ENCODE measurements around the gene TPH2.

Gene TPH2

DNA sequence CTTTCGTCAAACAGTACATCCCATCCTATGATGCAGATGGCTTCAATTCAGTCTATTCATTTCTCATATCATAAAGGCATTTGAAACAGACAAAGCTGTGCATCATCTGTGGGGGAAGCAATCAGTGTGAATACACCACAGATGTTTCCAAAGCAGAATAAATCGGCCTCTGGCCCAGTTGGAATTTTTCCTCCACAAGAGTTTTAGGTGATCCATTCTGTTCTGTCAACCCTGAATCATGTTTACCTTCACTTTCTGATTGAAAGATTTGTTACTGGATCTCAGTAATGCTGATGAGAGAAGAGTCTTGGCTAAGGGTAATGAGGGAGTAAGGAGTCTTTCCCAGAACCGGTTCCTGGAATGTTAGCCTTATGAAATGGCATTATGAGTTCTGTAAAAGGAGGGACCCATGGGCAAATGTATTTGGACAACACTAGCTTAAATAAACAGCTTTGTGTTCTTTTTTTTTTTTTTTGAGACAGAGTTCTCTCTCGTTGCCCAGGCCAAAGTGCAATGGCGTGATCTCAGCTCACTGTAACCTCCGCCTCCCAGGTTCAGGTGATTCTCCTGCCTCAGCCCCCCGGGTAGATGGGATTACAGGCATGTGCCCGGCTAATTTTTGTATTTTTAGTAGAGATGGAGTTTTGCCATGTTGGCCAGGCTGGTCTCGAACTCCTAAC, 62.5 kb downstream of the TPH2 start:
- Histone ChIP-seq H3K4me3 (ENCODE audit: extremely low read depth, insufficient read depth, low read length, poor library complexity, severe bottlenecking) (no peak overlapping the region), H3K27ac (ENCODE audit: low read depth, low read length, severe bottlenecking) (no peak overlapping the region), H3K4me1 (ENCODE audit: control insufficient read depth, insufficient read depth, low read length, poor library complexity, severe bottlenecking) (no peaks in the 10 kb centered on the region), H3K36me3 (ENCODE audit: control insufficient read depth, insufficient read depth, low read length) (no peaks in the 10 kb centered on the region), H3K9me3 (ENCODE audit: control insufficient read depth, low read length) (no peaks in the 10 kb centered on the region)
- 77 to 85% methylated on average over 5 of the region's 9 CpGs for WGBS, 2 experiments (ENCODE audit: insufficient coverage in 2 of 2)

- WGBS, 2 experiments (ENCODE audit: insufficient coverage in 2 of 2), result 100% methylated on average over 1 of the region's 2 CpGs
- Histone ChIP-seq H3K27ac (ENCODE audit: low read depth, low read length, severe bottlenecking) (no peak overlapping the region), H3K36me3 (ENCODE audit: control insufficient read depth, insufficient read depth, low read length) (no peaks in the 10 kb centered on the region), H3K4me1 (ENCODE audit: control insufficient read depth, insufficient read depth, low read length, poor library complexity, severe bottlenecking) (no peaks in the 10 kb centered on the region), H3K4me3 (ENCODE audit: extremely low read depth, insufficient read depth, low read length, poor library complexity, severe bottlenecking) (no peak overlapping the region), H3K9me3 (ENCODE audit: control insufficient read depth, low read length) (no peaks in the 10 kb centered on the region)
Measured at GRCh38 chr12:72006766-72007165, 68.1 kb downstream of the TPH2 start.

GRCh38 chr12:72010356-72010755, 71.7 kb downstream of the TPH2 start:
- Histone ChIP-seq H3K4me1 (ENCODE audit: control insufficient read depth, insufficient read depth, low read length, poor library complexity, severe bottlenecking) (no peaks in the 10 kb centered on the region), H3K4me3 (ENCODE audit: extremely low read depth, insufficient read depth, low read length, poor library complexity, severe bottlenecking) (no peak overlapping the region), H3K27ac (ENCODE audit: low read depth, low read length, severe bottlenecking) (no peak overlapping the region), H3K36me3 (ENCODE audit: control insufficient read depth, insufficient read depth, low read length) (no peaks in the 10 kb centered on the region), H3K9me3 (ENCODE audit: control insufficient read depth, low read length) (no peaks in the 10 kb centered on the region)
- no CpG with 5 or more reads among the region's 4 CpGs for WGBS, 2 experiments (ENCODE audit: insufficient coverage in 2 of 2)

DNA sequence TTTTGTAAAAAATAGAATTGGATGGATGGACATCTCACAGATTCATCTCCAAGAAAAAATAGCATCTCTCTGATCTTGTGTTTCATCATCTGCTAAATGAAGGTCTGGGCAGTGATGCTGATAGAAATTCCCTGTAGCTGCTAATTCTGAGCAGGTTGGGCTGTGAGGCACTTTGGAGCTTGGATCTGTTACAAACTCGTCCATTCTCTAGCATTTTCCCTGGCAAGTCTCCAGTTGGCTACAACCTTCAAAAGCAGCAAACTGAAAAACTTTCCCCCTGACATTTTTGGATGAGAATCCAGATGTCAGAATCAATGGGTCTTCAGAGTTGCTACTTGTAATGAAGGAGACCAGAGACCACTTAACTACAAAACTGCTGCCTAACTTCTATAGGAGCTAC, 72.7 kb downstream of the TPH2 start:
- H3K27ac ChIP-seq (ENCODE audit: low read depth, low read length, severe bottlenecking), result no peak overlapping the region

GRCh38 chr12:72012874-72013273, 74.2 kb downstream of the TPH2 start:
- H3K27ac ChIP-seq (ENCODE audit: low read depth, low read length, severe bottlenecking), result no peak overlapping the region
- 73 to 75% methylated on average over 4 of the region's 4 CpGs for WGBS, 2 experiments (ENCODE audit: insufficient coverage in 2 of 2)
- no peaks in the 10 kb centered on the region for H3K4me1 ChIP-seq (ENCODE audit: control insufficient read depth, insufficient read depth, low read length, poor library complexity, severe bottlenecking)
- H3K9me3 ChIP-seq (ENCODE audit: control insufficient read depth, low read length), result no peaks in the 10 kb centered on the region
- no peaks in the 10 kb centered on the region for H3K36me3 ChIP-seq (ENCODE audit: control insufficient read depth, insufficient read depth, low read length)
- H3K4me3 ChIP-seq (ENCODE audit: extremely low read depth, insufficient read depth, low read length, poor library complexity, severe bottlenecking), result no peak overlapping the region

More for the DNA sequence above, 72.7 kb downstream of the TPH2 start:
- H3K36me3 ChIP-seq (ENCODE audit: control insufficient read depth, insufficient read depth, low read length), result no peaks in the 10 kb centered on the region
- H3K9me3 ChIP-seq (ENCODE audit: control insufficient read depth, low read length), result no peaks in the 10 kb centered on the region
- no peaks in the 10 kb centered on the region for H3K4me1 ChIP-seq (ENCODE audit: control insufficient read depth, insufficient read depth, low read length, poor library complexity, severe bottlenecking)
- 90% methylated on average over 1 of the region's 1 CpG; no CpG with 5 or more reads in 1 of the 2 experiments for WGBS, 2 experiments (ENCODE audit: insufficient coverage in 2 of 2)
- no peak overlapping the region for H3K4me3 ChIP-seq (ENCODE audit: extremely low read depth, insufficient read depth, low read length, poor library complexity, severe bottlenecking)

GRCh38 chr12:72015895-72016294, 77.2 kb downstream of the TPH2 start:
- no CpG with 5 or more reads among the region's 1 CpG for WGBS, 2 experiments (ENCODE audit: insufficient coverage in 2 of 2)
- Histone ChIP-seq H3K4me3 (ENCODE audit: extremely low read depth, insufficient read depth, low read length, poor library complexity, severe bottlenecking) (no peak overlapping the region), H3K27ac (ENCODE audit: low read depth, low read length, severe bottlenecking) (no peak overlapping the region), H3K9me3 (ENCODE audit: control insufficient read depth, low read length) (no peaks in the 10 kb centered on the region), H3K36me3 (ENCODE audit: control insufficient read depth, insufficient read depth, low read length) (no peaks in the 10 kb centered on the region), H3K4me1 (ENCODE audit: control insufficient read depth, insufficient read depth, low read length, poor library complexity, severe bottlenecking) (no peaks in the 10 kb centered on the region)

GRCh38 chr12:72017054-72017651, 78.5 kb downstream of the TPH2 start:
- no peaks in the 10 kb centered on the region for H3K4me1 ChIP-seq (ENCODE audit: control insufficient read depth, insufficient read depth, low read length, poor library complexity, severe bottlenecking)
- WGBS, 2 experiments (ENCODE audit: insufficient coverage in 2 of 2), result 0% methylated on average over 3 to 4 of the region's 6 CpGs
- no peak overlapping the region for H3K27ac ChIP-seq (ENCODE audit: low read depth, low read length, severe bottlenecking)

GRCh38 chr12:72018036-72018435, 79.4 kb downstream of the TPH2 start:
- Histone ChIP-seq H3K9me3 (ENCODE audit: control insufficient read depth, low read length) (no peaks in the 10 kb centered on the region), H3K4me1 (ENCODE audit: control insufficient read depth, insufficient read depth, low read length, poor library complexity, severe bottlenecking) (no peaks in the 10 kb centered on the region), H3K4me3 (ENCODE audit: extremely low read depth, insufficient read depth, low read length, poor library complexity, severe bottlenecking) (no peak overlapping the region), H3K36me3 (ENCODE audit: control insufficient read depth, insufficient read depth, low read length) (no peaks in the 10 kb centered on the region), H3K27ac (ENCODE audit: low read depth, low read length, severe bottlenecking) (no peak overlapping the region)

More at GRCh38 chr12:72017054-72017651, 78.5 kb downstream of the TPH2 start:
- no peaks in the 10 kb centered on the region for H3K36me3 ChIP-seq (ENCODE audit: control insufficient read depth, insufficient read depth, low read length)
- no peaks in the 10 kb centered on the region for H3K9me3 ChIP-seq (ENCODE audit: control insufficient read depth, low read length)
- H3K4me3 ChIP-seq (ENCODE audit: extremely low read depth, insufficient read depth, low read length, poor library complexity, severe bottlenecking), result no peak overlapping the region

GRCh38 chr12:72024613-72025012, 86.0 kb downstream of the TPH2 start:
- 93 to 100% methylated on average over 3 to 4 of the region's 5 CpGs for WGBS, 2 experiments (ENCODE audit: insufficient coverage in 2 of 2)
- H3K4me1 ChIP-seq (ENCODE audit: control insufficient read depth, insufficient read depth, low read length, poor library complexity, severe bottlenecking), result no peaks in the 10 kb centered on the region
- H3K9me3 ChIP-seq (ENCODE audit: control insufficient read depth, low read length), result no peaks in the 10 kb centered on the region
- no peak overlapping the region for H3K27ac ChIP-seq (ENCODE audit: low read depth, low read length, severe bottlenecking)
- H3K36me3 ChIP-seq (ENCODE audit: control insufficient read depth, insufficient read depth, low read length), result no peaks in the 10 kb centered on the region
- no peak overlapping the region for H3K4me3 ChIP-seq (ENCODE audit: extremely low read depth, insufficient read depth, low read length, poor library complexity, severe bottlenecking)

- no peak overlapping the region for H3K27ac ChIP-seq (ENCODE audit: low read depth, low read length, severe bottlenecking)
- H3K9me3 ChIP-seq (ENCODE audit: control insufficient read depth, low read length), result no peaks in the 10 kb centered on the region
- no CpG with 5 or more reads among the region's 1 CpG for WGBS, 2 experiments (ENCODE audit: insufficient coverage in 2 of 2)
- no peaks in the 10 kb centered on the region for H3K4me1 ChIP-seq (ENCODE audit: control insufficient read depth, insufficient read depth, low read length, poor library complexity, severe bottlenecking)
- H3K36me3 ChIP-seq (ENCODE audit: control insufficient read depth, insufficient read depth, low read length), result no peaks in the 10 kb centered on the region
- no peak overlapping the region for H3K4me3 ChIP-seq (ENCODE audit: extremely low read depth, insufficient read depth, low read length, poor library complexity, severe bottlenecking)
Measured at GRCh38 chr12:72025524-72025923, 86.9 kb downstream of the TPH2 start.

DNA sequence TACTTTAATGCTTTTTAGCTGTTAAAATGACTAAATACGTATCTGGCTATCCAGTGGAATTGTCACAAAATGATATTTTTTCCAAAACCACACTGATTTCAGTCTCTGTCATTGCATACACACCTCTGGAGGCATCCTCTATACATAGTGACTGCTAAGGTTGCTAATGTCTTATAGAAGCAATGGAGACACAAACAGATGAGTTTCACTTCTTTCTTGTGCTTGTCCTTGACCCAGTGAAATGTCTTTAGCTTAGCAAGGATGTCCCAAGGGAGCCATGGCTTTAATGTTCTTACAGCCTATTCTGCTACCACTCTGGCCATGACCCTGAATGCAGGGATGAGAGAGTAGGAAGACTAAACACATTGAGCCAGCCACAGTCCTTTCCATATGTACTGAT, 90.3 kb downstream of the TPH2 start:
- Histone ChIP-seq H3K4me1 (ENCODE audit: control insufficient read depth, insufficient read depth, low read length, poor library complexity, severe bottlenecking) (no peaks in the 10 kb centered on the region), H3K36me3 (ENCODE audit: control insufficient read depth, insufficient read depth, low read length) (no peaks in the 10 kb centered on the region), H3K9me3 (ENCODE audit: control insufficient read depth, low read length) (no peaks in the 10 kb centered on the region), H3K4me3 (ENCODE audit: extremely low read depth, insufficient read depth, low read length, poor library complexity, severe bottlenecking) (no peak overlapping the region), H3K27ac (ENCODE audit: low read depth, low read length, severe bottlenecking) (no peak overlapping the region)
- WGBS, 2 experiments (ENCODE audit: insufficient coverage in 2 of 2), result 86 to 100% methylated on average over 1 of the region's 1 CpG
